Neural cell (in vitro differentiated cells): ENCODE results near the gene HK2. TPM values are rescaled to one million over a fixed set of nuclear protein-coding genes. Genes with fewer than 3 reads are reported as not detected.

Source experiments
- H2AFZ ChIP-seq: fragments of 200-600, 300-800 bp; sonication (generic), shearing (Covaris generic); 2 replicates; pipeline ENCODE4 v1.6.0; 2014; ENCODE audit warnings: low read depth, mild to moderate bottlenecking, antibody characterized with exemption, low read length, moderate library complexity
- H3F3A ChIP-seq: fragments of 200-600 bp; shearing (Covaris generic); 2 replicates; pipeline ENCODE4 v1.6.1; 2016; ENCODE audit warnings: mild to moderate bottlenecking, moderate library complexity, mixed read lengths, antibody characterized with exemption, low read length; ENCODE audit not compliant: insufficient read depth, poor library complexity, severe bottlenecking
- H3K27ac ChIP-seq: fragments of 200-600, 300-800 bp; sonication (generic), shearing (Covaris generic); 2 replicates; pipeline ENCODE4 v1.5.1; 2014; ENCODE audit warnings: mild to moderate bottlenecking, low read length, moderate library complexity
- H3K27me3 ChIP-seq: fragments of 300-800, 200-600 bp; sonication (generic), shearing (Covaris generic); 2 replicates; pipeline ENCODE4 v1.6.0; 2014; ENCODE audit warnings: mild to moderate bottlenecking, low read depth, low read length, moderate library complexity; ENCODE audit not compliant: insufficient read depth
- H3K36me3 ChIP-seq: fragments of 300-800, 200-600 bp; sonication (generic), shearing (Covaris generic); 2 replicates; pipeline ENCODE4 v1.5.1; 2014; ENCODE audit warnings: mild to moderate bottlenecking, antibody characterized with exemption, low read length, moderate library complexity; ENCODE audit not compliant: insufficient read depth
- H3K4me2 ChIP-seq: fragments of 300-800, 200-600 bp; sonication (generic), shearing (Covaris generic); 2 replicates; pipeline ENCODE4 v1.6.0; 2014; ENCODE audit warnings: mild to moderate bottlenecking, low read length
- H3K4me3 ChIP-seq: fragments of 300-800, 200-600 bp; sonication (generic), shearing (Covaris generic); 2 replicates; pipeline ENCODE4 v1.5.1; 2014; ENCODE audit warnings: mild to moderate bottlenecking, low read length, moderate library complexity
- H3K79me2 ChIP-seq: fragments of 200-600 bp; shearing (Covaris generic); replicated peaks from 2 replicates; pipeline ENCODE4 v1.6.0; 2014; ENCODE audit warnings: mild to moderate bottlenecking, low read length, moderate library complexity; ENCODE audit not compliant: insufficient read depth
- H3K9ac ChIP-seq: fragments of 300-800, 200-600 bp; sonication (generic), shearing (Covaris generic); 2 replicates; pipeline ENCODE4 v1.6.1; 2016; ENCODE audit warnings: mild to moderate bottlenecking, low read length, mixed read lengths
- H3K9me2 ChIP-seq: fragments of 200-600 bp; shearing (Covaris generic); 2 replicates; pipeline ENCODE4 v1.6.1; 2016; ENCODE audit warnings: mild to moderate bottlenecking, low read length, mixed read lengths; ENCODE audit not compliant: insufficient read depth
- H3K9me3 ChIP-seq: fragments of 200-600, 300-800 bp; sonication (generic), shearing (Covaris generic); 2 replicates; pipeline ENCODE4 v1.6.1; 2016; ENCODE audit warnings: mild to moderate bottlenecking, mixed run types, low read length, moderate library complexity, mixed read lengths
- H4K20me1 ChIP-seq: fragments of 200-600 bp; shearing (Covaris generic); 2 replicates; pipeline ENCODE4 v1.6.1; 2016; ENCODE audit warnings: mild to moderate bottlenecking, mixed run types; ENCODE audit not compliant: insufficient read depth
- CTCF ChIP-seq: fragments of 450-650 bp; IDR thresholded peaks from 2 replicates; pipeline ENCODE4 v1.5.1; 2014; ENCODE audit warnings: antibody characterized with exemption, mild to moderate bottlenecking, moderate library complexity; ENCODE audit not compliant: poor library complexity, severe bottlenecking
- EP300 ChIP-seq: fragments of 450-650 bp; conservative IDR thresholded peaks from 2 replicates; pipeline ENCODE4 v1.6.1; 2014; ENCODE audit warnings: antibody characterized with exemption, mild to moderate bottlenecking, moderate library complexity; ENCODE audit not compliant: poor library complexity, severe bottlenecking
- EZH2 ChIP-seq: fragments of 200-600, 300-800 bp; shearing (Covaris generic), sonication (generic); IDR thresholded peaks from 2 replicates; pipeline ENCODE4 v1.6.1; 2014; ENCODE audit warnings: antibody characterized with exemption, low read length, borderline replicate concordance, mild to moderate bottlenecking; ENCODE audit not compliant: insufficient read depth, poor library complexity, severe bottlenecking
- MXI1 ChIP-seq: fragments of 450-650 bp; conservative IDR thresholded peaks from 2 replicates; pipeline ENCODE4 v1.6.1; 2014; ENCODE audit warnings: antibody characterized with exemption, mild to moderate bottlenecking; ENCODE audit not compliant: poor library complexity, severe bottlenecking
- POLR2AphosphoS5 ChIP-seq: IDR thresholded peaks from 2 replicates; pipeline ENCODE4 v1.6.1; 2012
- RAD21 ChIP-seq: fragments of 450-650 bp; conservative IDR thresholded peaks from 2 replicates; pipeline ENCODE4 v1.6.1; 2014; ENCODE audit warnings: antibody characterized with exemption, mild to moderate bottlenecking, moderate library complexity
- REST ChIP-seq: IDR thresholded peaks from 2 replicates; pipeline ENCODE4 v1.6.1; 2012; ENCODE audit warnings: borderline replicate concordance
- SMC3 ChIP-seq: fragments of 450-650 bp; conservative IDR thresholded peaks from 2 replicates; pipeline ENCODE4 v1.6.1; 2014; ENCODE audit warnings: antibody characterized with exemption, mild to moderate bottlenecking, moderate library complexity; ENCODE audit not compliant: poor library complexity
- TAF1 ChIP-seq: IDR thresholded peaks from 2 replicates; pipeline ENCODE4 v1.6.1; 2012; ENCODE audit warnings: low read depth
- polyA minus RNA-seq: library from RNA; depleted of rRNA, polyadenylated mRNA; stranded (reverse); fragments of >200 nt; gene quantifications from 2 replicates; pipeline ENCODE4 v1.2.3, GENCODE V29; 2014
- polyA plus RNA-seq: library from polyadenylated mRNA; depleted of rRNA; stranded (reverse); fragments of >200 nt; gene quantifications from 2 replicates; pipeline ENCODE4 v1.2.3, GENCODE V29; 2014

Gene HK2
- polyA plus RNA-seq (0.47 and 0.90 TPM in 2 replicates), polyA minus RNA-seq (0.73 and 1.4 TPM in 2 replicates)

GRCh38 chr2:74833418-74834233, at the start of gene HK2:
Gene HK2, plus strand, starts transcription at chr2:74834127. Its CDS starts 454 bp downstream, at chr2:74834581.
- Histone ChIP-seq H3K4me2 (peak within 1 kb of the TSS; percentile 39), H3K4me3 (peak within 1 kb of the TSS; percentile 78), H4K20me1 (no peaks in the 10 kb centered on the region), H3K36me3 (no peaks in the 10 kb centered on the region), H3K9ac (no peak within 1 kb of the TSS), H3K9me2 (no peaks in the 10 kb centered on the region), H2AFZ (no peak within 1 kb of the TSS), H3K79me2 (no peaks in the 10 kb centered on the region), H3K9me3 (no peaks in the 10 kb centered on the region), H3K27me3 (peaks cover 42% of the 10 kb centered on the region), H3K27ac (no peak within 1 kb of the TSS), H3F3A (no peaks in the 10 kb centered on the region)
- TF ChIP-seq EZH2 = no peak
- TF ChIP-seq EP300 = no peak
- no peak for TF ChIP-seq TAF1
- TF ChIP-seq REST = no peak
- TF ChIP-seq MXI1 = no peak
- TF ChIP-seq POLR2AphosphoS5 = no peak
- no peak for TF ChIP-seq RAD21
- no peak for TF ChIP-seq SMC3
- TF ChIP-seq CTCF = no peak

- no peaks in the 10 kb centered on the region for H3K9me3 ChIP-seq
- H3F3A ChIP-seq = no peaks in the 10 kb centered on the region
- no peak overlapping the region for H3K9ac ChIP-seq
- no peaks in the 10 kb centered on the region for H4K20me1 ChIP-seq
- no peak overlapping the region for H3K4me3 ChIP-seq
- H3K36me3 ChIP-seq = no peaks in the 10 kb centered on the region
- no peaks in the 10 kb centered on the region for H3K9me2 ChIP-seq
- no peak overlapping the region for H3K4me2 ChIP-seq
- TF ChIP-seq TAF1 (no peak), RAD21 (no peak), EP300 (no peak), EZH2 (no peak), SMC3 (no peak), MXI1 (no peak), REST (no peak), CTCF (no peak), POLR2AphosphoS5 (no peak)
- H3K79me2 ChIP-seq = no peaks in the 10 kb centered on the region
- no peak overlapping the region for H3K27ac ChIP-seq
- H3K27me3 ChIP-seq = no peaks in the 10 kb centered on the region
- H2AFZ ChIP-seq = no peak overlapping the region
Measured at GRCh38 chr2:74789271-74789670, 44.7 kb upstream of the HK2 start.
